ENCODE measurements around the gene SDK2.

The SDK2 gene

GRCh38 chr17:73358668-73359067, 285.6 kb downstream of the SDK2 start:
- TF ChIP-seq FOXP2 (optimal IDR thresholded peaks at IDR 0.05; ENCODE audit: borderline replicate concordance, extremely low read depth, extremely low read length, insufficient read depth): no peak
- TF ChIP-seq TAF1 (IDR thresholded peaks at IDR 0.05; ENCODE audit: borderline replicate concordance, insufficient read depth, low read length): no peak
- no peak for TF ChIP-seq REST (IDR thresholded peaks at IDR 0.05; ENCODE audit: insufficient read depth in 1 of 2, low read depth in 2 of 2, low read length in 2 of 2)
- no peak for TF ChIP-seq SIN3A (IDR thresholded peaks at IDR 0.05; ENCODE audit: borderline replicate concordance, insufficient read depth, low read length)
- TF ChIP-seq POLR2AphosphoS5 (IDR thresholded peaks at IDR 0.05; ENCODE audit: low read depth, low read length): no peak

GRCh38 chr17:73357981-73358380, 286.3 kb downstream of the SDK2 start:
- no peak for TF ChIP-seq REST (IDR thresholded peaks at IDR 0.05; ENCODE audit: insufficient read depth in 1 of 2, low read depth in 2 of 2, low read length in 2 of 2)
- TF ChIP-seq FOXP2 (optimal IDR thresholded peaks at IDR 0.05; ENCODE audit: borderline replicate concordance, extremely low read depth, extremely low read length, insufficient read depth): no peak
- TF ChIP-seq TAF1 (IDR thresholded peaks at IDR 0.05; ENCODE audit: borderline replicate concordance, insufficient read depth, low read length): no peak

DNA sequence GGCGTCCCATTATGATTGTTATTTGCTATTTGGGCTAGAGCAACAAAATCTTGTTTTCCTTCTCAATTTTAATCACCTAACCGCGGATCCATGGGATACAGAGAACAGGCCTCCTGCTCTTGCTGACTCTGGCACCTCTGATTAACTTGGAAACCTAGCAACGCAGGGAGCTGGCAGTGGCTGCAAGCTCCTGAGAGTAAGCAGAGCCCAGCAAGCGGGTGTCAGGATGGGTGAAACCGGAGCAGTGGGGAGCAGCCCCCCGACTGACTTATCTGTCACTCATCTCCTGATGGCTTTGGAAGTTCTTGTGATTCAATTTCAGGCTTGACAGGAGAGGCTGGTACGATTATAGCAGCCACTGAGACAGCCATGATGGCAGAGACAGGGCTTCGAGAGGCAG, 286.9 kb downstream of the SDK2 start:
- TF ChIP-seq TAF1 (IDR thresholded peaks at IDR 0.05; ENCODE audit: borderline replicate concordance, insufficient read depth, low read length) (no peak), REST (IDR thresholded peaks at IDR 0.05; ENCODE audit: insufficient read depth in 1 of 2, low read depth in 2 of 2, low read length in 2 of 2) (no peak), SIN3A (IDR thresholded peaks at IDR 0.05; ENCODE audit: borderline replicate concordance, insufficient read depth, low read length) (no peak), FOXP2 (optimal IDR thresholded peaks at IDR 0.05; ENCODE audit: borderline replicate concordance, extremely low read depth, extremely low read length, insufficient read depth) (no peak), POLR2AphosphoS5 (IDR thresholded peaks at IDR 0.05; ENCODE audit: low read depth, low read length) (no peak)

GRCh38 chr17:73356561-73357170, 287.6 kb downstream of the SDK2 start:
- TF ChIP-seq REST (IDR thresholded peaks at IDR 0.05; ENCODE audit: insufficient read depth in 1 of 2, low read depth in 2 of 2, low read length in 2 of 2): no peak
